Kidney capillary endothelial cell (primary cell): ENCODE measurements around the gene KHSRP.
A peak's percentile ranks its signal among the peaks of the same experiment; 100 is the strongest.
"Not testable (repeated sequence)": the region's sequence is repeated elsewhere in the genome, so short reads cannot be mapped to it uniquely, and the experiment has no call there.

Experiments
- DNase-seq: peaks from one replicate; pipeline ENCODE4 v3.0.0-alpha.2; 2018; ENCODE audit warnings: low spot score

Gene KHSRP

DNA sequence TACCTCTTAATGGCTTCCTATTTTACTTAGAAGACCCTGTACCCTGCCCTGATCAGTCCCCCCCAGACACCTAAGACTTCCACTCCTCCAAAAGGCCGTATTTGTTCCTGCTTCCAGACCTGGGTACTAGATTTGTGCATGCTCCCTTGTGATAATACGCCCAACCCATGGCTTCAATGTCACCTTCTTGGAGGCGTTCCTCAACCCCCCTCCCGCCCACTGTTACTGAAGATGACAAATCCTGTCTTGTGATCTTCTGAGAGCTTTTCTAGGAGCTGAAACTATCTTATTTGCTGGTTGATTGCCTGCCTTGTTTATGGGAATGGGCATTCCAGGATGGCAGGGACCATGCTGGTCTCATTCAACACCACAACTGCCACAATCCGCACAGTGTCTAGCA lies 25.6 kb upstream of the KHSRP start:
- no peak for DNase-seq

DNA sequence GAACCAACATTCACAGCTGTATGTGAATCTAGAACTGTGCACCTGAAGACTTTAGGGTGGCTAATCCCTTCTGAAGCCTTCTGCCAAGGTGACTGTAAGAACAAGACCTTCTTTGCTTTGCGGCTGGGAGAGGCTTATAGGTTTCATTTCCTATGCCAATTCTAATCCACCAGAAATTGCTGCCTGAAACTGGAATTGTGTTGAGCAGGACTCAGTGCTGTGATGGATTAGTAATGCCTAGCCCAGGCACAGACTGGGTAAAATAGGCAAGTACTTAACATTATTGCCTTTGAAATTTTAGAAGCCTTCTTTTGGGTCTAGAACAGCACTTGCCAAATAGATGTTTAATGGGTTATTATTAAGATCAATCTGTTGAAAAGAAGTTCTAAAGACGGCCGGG lies 23.4 kb upstream of the KHSRP start:
- DNase-seq, result no peak

DNA sequence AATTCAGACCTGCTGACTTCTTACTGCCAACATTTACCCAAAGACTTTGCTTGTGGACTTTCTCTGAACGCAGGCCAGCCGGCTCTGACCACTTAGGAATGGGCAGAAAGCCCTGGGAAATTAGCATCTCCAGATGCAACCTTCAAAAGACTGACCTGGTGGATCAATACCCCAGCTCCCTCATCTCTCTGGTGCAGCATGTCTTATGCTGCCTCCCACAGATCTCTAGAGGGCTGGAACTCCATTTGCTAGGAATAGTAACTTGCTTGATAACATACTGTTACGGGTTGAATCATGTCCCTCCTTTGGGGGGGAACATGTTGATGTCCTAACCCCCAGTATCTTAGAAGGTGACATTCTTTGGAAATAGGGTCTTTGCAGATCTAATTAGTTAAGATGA lies 21.8 kb upstream of the KHSRP start:
- DNase-seq, result no peak

DNA sequence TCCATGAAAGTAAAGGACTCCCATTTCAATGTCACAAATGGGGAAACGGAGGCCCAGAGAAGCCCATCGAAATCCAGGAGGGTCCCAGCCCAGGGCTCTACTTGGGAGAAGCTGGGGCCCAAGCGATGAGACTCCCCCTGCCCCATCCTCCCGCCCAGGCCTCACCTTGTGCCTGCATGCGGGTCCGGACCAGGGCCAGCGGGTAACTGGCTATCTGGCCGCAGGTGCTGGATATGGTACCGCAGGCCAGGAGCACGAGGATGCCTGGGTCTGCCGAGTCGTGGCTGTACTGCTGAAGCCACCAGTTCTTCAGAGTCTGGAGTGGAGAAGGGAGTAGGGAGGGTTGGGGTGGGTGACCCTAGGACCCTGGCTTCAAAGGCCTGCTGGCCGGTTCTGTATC lies 19.4 kb upstream of the KHSRP start:
- no peak for DNase-seq

DNA sequence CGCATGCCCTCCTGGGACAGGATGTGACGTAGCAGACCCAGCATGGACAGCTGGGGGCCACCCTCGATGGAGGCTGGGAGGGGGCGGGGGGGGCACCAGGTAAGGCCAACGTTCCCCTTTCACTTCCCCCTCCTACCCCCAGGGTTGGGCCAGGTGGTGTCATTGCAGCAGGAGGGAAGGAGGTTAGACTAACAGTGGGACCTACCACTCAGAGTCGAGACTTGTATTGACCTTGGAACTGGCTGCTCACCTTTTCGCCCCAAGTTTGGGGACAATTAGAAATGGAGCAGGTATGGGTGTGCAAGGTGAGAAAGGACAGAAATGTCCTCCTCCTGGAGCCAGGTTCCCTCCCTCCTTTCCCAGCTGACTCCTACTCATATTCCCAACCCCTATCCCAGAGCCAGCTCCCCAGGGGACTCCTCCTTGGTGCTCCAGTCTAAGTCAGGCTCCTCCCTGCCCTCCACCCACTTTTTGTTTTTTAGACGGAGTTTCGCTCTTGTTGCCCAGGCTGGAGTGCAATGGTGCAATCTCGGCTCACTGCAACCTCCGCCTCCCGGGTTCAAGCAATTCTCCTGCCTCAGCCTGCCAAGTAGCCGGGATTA lies 17.6 kb upstream of the KHSRP start:
- DNase-seq, result no peak

DNA sequence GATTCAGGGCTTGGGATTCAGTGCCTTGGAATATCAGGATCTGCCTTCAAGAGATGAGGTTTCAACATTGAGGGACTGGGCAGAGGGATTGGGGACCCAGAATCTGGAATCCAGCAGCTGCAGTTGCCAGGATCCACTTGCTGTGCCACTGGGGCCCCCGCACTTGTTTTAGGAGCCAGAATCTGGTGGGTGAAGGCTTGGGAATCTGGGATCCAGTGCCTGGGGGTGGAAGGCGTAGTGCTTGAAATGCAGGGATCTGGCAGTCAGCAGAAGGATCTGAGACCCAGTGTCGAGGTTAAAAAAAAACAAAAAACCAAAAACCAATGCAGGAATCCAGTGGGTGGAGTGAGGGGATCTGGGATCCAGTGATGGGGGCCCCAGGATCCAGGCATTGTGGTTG lies 16.3 kb upstream of the KHSRP start:
- no peak for DNase-seq

DNA sequence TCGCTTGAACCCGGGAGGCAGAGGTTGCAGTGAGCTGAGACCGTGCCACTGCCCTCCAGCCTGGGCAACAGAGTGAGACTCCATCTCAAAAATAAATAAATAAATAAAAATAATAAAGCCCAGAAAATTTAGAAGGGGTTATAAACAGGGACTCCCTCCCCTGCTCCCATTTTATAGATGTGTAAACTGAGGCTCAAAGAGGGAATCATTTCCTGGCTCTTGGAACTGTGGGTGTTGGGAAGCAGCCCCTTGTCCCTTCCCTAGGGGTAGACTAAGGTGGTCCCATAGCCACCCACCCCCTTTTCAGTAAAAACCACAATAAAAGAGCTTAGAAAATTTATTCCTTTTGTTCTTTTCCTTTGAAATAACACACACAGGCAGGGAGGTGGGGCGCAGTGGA lies 15.1 kb upstream of the KHSRP start:
- DNase-seq, result no peak

DNA sequence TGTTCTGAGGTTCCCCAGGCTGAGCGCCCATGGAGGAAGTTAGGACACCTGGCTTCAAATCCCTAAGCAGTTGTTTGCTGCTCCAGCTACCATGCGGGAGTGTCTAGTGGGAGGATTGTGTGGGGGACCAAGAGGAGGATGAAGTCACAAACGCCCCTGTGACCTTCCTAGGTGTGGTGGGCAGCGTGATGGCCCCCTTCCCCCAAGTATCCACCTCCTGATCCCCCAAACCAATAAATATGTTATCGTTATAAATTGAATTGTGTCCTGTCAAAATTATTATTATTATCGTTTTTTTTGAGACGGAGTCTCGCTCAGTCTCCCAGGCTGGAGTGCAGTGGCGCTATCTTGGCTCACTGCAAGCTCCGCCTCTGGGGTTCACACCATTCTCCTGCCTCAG lies 9.1 kb upstream of the KHSRP start, which contains the start of gene SLC25A41:
TSS of gene SLC25A41 (minus strand) at position 101 of the 400 bp plus-strand sequence. CDS start at position 31, 70 bp downstream.
- DNase-seq, result no peak

DNA sequence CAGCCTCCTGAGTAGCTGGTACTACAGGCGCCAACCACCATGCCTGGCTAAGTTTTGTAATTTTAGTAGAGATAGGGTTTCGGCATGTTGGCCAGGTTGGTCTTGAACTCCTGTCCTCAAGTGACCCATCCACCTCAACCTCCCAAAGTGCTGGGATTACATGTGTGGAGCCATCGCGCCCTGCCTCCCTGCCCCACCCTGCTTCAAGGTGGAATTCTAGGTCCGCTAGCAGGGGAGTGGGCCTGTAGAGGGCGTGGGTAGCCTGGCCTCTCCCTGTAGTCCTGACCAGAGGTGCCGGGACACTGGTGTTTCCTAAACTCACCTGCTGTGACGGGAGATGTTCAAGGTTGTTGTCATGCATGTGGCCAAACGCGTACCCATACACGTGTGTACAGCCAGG lies 8.6 kb upstream of the KHSRP start:
- no peak for DNase-seq

DNA sequence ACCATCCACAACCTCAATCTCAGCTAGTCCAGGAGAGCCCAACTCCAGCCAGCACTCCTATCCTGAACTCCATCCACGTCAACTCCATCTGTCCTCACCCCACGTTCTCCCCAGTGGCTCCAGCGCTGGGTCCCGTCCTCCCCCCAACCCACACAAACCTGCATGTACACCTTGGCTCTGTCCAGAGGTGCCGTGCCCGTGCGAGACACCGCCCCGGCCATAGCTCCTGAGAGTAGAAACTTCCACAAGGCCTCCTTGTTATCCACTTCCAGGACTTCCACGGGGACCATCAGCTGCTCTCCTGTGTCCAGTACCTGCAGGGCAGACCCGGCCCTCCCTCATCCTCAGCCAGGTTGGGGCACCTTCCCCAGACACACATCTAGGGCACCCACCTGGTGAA lies 7.3 kb upstream of the KHSRP start:
- DNase-seq, result no peak

DNA sequence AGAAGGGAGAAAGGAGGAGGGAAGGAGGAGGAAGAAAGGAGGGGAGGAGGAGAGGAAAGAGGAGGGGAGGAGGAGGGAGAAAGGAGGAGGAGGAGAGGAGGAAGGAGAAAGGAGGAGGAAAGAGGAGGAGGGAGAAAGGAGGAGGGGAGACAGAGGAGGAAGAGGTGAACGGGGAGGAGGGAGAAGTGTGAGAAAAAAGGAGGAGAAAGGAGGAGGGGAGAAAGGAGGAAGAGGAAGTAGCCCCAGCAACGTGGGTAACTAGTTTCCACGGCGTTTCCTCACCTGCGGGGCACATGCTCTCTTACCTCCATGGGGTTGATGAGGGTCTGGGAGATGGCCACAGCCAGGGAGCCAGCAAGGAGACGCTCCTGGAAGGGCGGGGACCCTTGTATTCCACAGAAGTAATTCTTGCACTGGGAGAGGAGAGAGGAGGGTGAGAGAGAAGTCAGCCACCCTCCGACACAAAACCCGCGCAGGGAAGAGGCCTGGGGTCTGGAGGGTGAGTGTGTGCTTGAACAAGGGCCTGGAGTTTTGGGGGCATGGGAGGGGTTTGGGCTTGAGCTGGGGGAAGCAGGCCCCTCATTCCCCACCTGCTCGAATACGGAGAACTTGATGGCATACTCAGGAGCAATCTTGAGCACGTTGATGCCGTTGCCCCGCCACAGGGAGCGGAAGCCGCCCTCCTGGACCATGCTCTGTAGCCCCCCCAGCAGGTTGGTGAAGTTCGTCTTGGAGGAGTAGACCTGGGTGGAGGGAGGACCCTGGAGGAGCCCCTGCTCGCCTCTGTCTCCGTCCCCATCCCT lies 5.0 kb upstream of the KHSRP start:
- no peak for DNase-seq

DNA sequence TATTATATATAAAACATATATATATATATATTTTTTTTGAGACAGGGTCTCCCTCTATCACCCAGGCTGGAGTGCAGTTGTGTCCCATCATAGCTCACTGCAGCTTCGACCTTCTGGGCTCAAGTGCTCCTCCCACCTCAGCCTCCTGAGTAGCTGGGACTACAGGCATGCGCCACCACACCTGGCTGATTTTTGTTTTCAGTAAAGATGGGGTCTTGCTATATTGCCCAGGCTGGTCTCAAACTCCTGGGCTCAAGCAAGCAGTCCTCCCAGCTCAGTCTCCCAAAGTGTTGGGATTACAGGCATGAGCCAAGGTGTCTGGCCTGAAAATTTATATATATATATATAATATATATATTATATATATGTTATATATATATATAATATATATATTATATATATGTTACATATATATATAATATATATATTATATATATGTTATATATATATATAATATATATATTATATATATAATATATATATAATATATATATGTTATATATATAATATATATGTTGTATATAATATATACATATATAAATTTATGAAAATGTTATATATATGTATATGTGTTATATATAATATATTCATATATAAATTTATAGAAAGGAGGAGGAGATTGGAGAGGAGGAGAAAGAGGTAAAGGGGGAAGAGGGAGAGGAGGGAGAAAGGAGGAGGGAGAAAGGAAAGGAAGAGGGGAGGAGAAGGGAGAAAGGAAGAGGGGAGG lies 4.2 kb upstream of the KHSRP start:
- DNase-seq, result not testable (repeated sequence)

DNA sequence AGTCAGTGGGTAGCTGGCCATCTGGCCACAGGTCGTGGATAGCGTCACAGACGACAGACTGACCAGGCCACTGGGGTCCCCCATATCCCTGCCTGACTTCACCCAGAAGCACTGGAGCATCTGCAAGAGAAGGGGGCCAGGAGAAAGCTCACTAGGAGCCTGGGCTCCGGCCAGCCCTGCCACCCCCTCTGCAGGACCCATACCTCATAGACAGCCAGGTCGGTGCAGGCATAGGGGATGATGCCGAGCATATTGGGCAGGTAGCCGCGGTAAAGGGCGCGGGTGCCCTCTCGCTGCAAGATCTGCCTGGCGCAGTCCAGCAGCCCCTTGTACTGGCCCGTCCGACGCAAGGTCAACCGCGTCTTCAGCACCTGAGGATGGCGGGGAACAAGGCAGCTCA lies 2.5 kb upstream of the KHSRP start:
- DNase-seq, result no peak

DNA sequence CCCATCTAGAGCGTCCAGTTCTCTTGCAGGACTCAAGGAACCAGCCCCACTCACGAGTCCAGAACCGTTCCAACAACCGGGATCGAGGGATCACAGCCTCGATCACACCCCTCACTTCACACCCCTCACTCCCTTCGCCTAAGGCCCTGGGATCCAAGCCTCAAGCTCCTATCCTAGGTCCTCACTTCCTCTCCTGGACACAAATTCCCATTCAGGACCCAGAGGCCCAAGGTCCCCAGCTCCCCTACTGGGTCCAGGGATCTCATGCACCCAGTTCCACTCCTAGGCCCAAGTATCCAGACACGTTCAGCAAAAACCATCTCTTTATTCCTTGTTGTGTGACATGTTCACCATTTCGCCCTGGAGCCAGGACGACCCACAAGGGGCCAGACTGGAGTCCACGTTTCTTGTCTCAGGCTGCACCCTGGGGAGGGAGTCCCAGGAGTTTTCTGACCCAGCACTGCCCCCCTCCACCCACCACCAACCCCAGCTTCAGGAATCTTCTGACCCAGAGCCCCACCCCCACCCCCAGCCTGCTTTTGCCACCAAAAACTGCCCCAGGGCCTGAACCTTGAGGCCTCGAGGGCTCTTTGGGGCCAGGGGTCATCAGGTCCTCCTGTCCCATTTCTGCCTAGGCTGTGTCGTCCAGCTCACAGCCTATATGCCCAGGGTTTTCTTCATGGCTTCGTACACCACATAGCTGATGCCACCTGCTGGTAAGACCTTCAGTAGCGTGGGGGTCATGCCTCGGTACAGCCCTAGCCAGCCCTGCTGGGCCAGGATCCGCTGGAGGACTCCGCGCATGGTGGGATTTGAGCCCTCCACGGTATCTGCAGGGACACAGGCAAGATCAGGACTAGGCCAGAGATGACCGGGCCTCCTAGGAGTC lies 1.4 kb upstream of the KHSRP start:
- no peak for DNase-seq

DNA sequence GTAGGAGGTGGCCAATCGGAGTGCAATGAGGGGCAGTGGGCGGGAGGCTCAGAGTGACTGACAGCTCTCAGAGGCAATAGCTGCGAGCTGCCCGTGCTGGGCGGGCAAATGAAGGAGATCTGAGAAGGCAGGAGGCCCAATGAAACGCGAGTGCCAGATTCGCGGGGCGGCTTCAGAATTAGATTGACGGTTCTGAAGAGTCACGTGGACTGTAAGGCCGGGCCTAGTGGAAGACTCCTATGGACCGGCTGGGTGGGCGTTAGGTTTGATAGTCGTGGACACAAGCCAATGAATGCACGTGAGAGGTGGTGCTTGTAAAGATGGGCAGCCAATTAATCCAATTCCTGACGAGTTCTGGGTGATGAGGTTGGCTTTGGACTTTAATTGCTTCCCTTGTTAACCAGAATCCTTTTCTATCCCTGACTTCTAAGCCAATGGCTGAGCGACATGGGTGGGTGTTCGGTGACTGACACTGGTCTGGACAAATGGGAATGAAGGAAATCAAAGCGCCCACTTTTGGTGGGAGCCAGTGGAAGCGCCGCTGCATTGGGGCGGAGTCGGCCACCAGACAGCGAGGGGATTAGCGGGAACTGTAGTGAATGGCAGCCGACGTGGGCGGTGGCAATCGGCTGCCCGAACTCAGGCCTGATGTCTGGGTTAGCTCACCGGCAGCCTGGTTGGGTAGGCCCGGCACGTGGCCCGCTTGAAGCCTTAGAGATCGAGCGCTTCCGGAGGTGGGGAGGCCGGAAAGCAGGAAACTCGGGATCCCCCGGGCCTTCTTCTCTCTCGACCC lies 524 bp upstream of the KHSRP start:
- peak; percentile 100 for DNase-seq

DNA sequence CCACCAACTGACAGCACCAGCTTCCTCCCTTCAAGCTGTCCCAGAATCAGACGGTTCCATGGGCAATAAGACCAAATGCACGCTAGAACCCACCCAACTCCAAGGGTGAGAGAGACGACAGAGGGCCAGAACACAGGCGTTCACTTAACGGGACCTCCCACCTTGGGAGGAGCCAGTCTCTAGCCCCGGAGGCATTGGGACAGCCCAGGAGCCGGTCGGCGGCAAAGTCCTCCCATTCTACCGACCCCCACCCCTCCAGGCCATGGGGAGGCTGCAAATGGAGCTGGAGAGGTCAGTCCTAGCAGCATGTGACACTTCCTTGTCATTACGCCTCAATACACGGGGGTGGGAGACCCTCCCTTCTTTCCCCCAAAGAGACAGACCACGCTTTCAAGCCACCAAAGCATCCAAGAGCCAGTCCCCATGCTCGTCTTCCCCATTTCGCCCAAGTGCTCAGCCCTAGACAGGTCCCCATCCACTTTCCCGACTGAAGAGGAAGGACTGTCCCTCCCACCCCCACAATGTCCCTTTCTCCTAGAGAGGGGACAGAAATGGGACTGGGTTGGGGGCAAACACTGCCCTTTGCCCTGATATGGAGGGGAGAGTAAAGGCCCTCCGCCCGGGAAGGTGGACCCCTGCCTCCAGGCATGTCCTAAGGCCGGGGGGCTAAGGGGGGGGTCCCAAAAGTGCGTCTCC lies 964 bp downstream of the KHSRP start:
- peak; percentile 30 for DNase-seq

DNA sequence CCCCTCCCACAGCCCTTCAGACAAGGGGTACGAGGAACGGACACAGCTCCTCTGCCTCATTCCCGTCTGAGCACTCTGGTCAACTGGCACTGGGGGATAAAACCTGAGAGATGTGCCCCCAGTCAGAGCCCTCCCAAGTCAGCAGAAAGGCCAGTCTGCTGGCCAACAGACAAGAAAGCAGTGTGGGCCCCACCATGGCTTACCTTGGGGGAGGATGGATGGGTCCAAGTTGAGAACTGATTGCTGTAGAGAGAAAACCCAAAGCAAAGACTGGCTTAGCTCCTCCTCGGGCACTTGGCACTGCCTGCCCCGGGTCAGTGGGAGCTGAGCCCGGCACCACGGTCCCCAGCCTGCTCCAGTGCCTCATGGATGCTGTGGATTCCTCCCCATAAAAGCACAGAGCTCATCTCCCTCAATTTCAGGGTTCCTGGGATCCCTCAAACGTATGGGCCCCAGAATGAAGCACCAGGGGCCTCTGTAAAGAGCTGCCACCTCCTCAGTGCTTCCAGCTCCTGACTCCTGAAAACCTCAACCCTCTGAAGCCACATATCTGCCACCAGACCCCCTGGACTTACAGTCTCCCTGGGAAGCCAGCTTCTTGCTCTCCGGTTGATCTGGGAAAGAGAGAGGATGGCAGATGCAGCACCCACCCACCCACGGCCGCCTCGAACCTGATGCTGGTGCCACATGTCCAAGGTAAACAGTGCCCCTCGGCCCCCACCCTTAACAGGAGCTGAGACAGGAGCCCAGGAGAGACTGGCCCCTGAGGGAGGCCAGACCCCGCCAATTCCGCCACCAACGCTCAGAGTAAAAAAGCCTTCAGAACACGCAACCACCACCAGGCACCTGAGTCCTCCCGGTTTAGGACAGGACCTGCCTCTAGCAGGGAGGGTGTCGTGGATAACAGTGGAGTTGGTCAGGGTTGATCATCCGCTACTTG lies 3.3 kb downstream of the KHSRP start:
- DNase-seq, result no peak

DNA sequence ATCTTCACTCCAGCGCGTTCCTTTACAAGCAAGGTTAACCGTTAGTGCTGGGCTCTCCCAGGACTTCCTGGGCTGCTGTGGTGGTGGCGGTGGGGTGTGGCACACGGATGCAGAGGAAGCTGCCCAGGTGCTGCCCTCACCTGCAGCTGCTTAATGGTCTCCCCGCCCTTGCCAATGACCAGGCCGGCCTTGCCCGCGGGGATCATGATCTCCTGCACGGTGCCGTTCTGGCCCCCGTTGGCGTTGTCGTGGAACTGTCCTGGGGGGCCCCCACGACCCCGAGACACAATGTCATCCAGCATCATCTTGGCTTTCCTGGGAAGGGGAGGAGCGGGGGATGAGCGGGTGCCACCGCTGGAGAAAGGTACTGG lies 6.1 kb downstream of the KHSRP start:
- DNase-seq, result no peak

DNA sequence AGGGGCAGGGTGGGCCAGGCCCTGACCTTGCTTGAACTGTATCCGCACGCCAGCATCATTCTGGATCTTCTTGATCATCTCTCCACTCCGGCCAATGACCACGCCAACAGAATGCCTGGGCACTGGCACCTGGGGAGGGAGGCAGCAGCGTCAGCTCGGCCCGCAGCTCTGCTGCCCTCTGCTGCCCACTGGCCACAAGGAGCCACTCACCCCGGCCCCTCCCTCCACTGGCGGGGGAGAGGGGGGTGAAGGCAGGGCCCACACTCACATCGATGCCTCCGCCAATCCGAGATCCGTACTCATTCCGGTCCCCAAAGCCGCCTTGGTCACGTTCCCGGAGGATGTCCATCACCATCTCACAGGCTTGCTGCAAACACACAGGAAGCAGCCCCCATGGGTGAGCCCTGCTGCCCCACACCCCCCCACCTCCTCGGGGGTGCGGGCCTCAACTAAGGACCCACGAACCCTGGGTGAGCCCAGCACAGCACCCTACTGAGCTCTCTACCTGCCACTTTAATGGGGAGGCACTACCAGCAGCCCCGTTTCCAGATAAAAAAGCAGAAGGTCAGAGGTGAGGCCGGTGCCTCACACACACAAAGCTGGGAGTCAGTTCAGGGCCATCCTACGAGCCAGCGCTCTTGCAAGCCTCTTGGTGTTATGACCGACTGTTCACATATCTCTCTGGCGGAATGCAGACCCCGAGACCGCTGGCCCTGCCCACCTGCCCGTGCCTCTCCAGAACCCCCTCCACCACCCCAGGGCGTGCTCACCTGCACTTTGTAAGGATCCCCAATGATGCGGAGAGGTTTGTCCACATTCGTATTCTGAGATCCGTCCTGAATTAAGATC lies 6.7 kb downstream of the KHSRP start:
- DNase-seq, result no peak
